22Rv1 (cell line): ENCODE results near the gene DRICH1.
"Not testable (repeated sequence)": the region's sequence is repeated elsewhere in the genome, so short reads cannot be mapped to it uniquely, and the experiment has no call there.

ENCODE experiments used
- ZFX ChIP-seq: fragments of 450-650 bp; IDR thresholded peaks from 2 replicates; pipeline ENCODE4 v1.6.1; 2017; ENCODE audit warnings: antibody characterized with exemption, borderline replicate concordance
- TF ChIP-seq, protein P1 (sequence below): fragments of 450-650 bp; IDR thresholded peaks from 2 replicates; pipeline ENCODE4 v1.5.1; 2017; ENCODE audit warnings: mild to moderate bottlenecking

DNA sequence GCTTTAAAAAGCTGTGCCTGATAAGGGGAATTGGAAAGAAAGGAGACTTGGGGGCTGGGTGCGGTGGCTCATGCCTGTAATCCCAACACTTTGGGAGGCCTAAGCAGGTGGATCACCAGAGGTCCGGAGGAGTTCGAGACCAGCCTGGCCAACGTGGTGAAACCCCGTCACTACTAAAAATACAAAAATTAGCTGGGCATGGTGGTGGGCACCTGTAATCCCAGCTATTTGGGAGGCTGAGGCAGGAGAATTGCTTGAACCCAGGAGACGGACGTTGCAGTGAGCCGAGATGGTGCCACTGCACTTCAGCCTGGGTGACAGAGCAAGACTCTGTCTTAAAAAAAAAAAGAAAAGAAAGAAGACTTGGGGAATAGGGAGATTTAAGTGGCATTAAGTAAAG is 3.2 kb upstream of the DRICH1 start:
- TF ChIP-seq, protein P1, sequence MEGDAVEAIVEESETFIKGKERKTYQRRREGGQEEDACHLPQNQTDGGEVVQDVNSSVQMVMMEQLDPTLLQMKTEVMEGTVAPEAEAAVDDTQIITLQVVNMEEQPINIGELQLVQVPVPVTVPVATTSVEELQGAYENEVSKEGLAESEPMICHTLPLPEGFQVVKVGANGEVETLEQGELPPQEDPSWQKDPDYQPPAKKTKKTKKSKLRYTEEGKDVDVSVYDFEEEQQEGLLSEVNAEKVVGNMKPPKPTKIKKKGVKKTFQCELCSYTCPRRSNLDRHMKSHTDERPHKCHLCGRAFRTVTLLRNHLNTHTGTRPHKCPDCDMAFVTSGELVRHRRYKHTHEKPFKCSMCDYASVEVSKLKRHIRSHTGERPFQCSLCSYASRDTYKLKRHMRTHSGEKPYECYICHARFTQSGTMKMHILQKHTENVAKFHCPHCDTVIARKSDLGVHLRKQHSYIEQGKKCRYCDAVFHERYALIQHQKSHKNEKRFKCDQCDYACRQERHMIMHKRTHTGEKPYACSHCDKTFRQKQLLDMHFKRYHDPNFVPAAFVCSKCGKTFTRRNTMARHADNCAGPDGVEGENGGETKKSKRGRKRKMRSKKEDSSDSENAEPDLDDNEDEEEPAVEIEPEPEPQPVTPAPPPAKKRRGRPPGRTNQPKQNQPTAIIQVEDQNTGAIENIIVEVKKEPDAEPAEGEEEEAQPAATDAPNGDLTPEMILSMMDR, result not testable (repeated sequence)
- not testable (repeated sequence) for TF ChIP-seq ZFX
